Thyroid gland (tissue), 4 donors: ENCODE measurements around the gene VPS35L.

ENCODE experiments used
- POLR2A ChIP-seq, 2 donors: fragments of 450-650 bp; IDR thresholded peaks; one replicate each; pipeline ENCODE4 v1.6.1; 2017; ENCODE audit warnings: antibody characterized with exemption in 2 of 2, mild to moderate bottlenecking in 2 of 2, moderate library complexity in 1 of 2
- TF ChIP-seq, protein P1 (sequence below), 6 experiments: fragments of 200-600 bp in 3 of 6; fragments of 450-650 bp in 3 of 6; sonication (generic) in 3 of 6; IDR thresholded peaks; one replicate each; pipeline ENCODE4 v1.5.1; 2016 to 2019; ENCODE audit warnings: antibody characterized with exemption in 6 of 6, mild to moderate bottlenecking in 2 of 6, inconsistent platforms in 1 of 6, moderate library complexity in 1 of 6

DNA sequence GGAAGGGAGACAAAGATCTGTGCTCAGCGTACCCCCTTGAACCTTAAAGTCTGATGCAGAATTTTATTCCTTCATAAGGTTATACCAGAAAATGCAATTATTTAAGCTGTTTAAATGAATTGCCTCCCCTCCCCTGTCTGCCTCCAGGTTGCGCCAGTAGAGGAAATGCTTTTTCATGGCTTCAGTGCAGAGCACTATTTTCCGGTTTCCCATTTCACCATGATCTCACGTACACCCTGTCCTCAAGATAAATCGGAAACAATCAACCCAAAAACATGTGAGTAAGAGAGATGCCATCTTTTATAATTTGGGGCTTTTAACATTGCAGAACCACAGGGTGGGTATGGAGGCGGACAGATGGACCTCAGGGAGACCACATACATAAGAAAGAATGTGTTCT lies 178.0 kb downstream of the VPS35L start:
- TF ChIP-seq, protein P1, sequence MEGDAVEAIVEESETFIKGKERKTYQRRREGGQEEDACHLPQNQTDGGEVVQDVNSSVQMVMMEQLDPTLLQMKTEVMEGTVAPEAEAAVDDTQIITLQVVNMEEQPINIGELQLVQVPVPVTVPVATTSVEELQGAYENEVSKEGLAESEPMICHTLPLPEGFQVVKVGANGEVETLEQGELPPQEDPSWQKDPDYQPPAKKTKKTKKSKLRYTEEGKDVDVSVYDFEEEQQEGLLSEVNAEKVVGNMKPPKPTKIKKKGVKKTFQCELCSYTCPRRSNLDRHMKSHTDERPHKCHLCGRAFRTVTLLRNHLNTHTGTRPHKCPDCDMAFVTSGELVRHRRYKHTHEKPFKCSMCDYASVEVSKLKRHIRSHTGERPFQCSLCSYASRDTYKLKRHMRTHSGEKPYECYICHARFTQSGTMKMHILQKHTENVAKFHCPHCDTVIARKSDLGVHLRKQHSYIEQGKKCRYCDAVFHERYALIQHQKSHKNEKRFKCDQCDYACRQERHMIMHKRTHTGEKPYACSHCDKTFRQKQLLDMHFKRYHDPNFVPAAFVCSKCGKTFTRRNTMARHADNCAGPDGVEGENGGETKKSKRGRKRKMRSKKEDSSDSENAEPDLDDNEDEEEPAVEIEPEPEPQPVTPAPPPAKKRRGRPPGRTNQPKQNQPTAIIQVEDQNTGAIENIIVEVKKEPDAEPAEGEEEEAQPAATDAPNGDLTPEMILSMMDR (IDR thresholded peaks at IDR 0.05), result no peak
- no peak for TF ChIP-seq POLR2A (IDR thresholded peaks at IDR 0.05)
